ENCODE measurements around the gene LSAMP. TPM values are rescaled to one million over a fixed set of nuclear protein-coding genes. Genes with fewer than 3 reads are reported as not detected.

LSAMP gene
- total and polyA plus RNA-seq, 2 donors (not counting 3 experiments of a cell fraction or from before 2014, with no cell fraction given), result not detected

DNA sequence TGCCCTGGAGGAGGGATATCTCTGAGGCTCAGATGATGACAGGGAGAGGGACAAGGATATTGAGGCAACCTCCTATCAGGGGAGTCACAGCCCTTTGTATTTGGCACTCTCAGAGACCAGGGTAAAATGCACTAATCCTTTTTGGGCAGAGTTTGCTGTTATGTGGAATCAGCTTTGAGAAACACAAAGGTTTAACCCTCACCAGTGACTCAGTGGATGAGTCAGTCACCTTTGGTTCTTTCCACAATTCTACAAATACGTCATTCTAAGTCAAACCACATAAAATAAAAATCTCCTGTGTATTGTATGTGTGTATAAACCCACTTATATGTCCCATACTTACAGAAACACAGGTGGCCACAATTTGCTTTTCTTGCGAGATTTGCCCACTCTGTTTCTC is 5.1 kb downstream of the LSAMP start:
- CTCF ChIA-PET, result no interaction called here

DNA sequence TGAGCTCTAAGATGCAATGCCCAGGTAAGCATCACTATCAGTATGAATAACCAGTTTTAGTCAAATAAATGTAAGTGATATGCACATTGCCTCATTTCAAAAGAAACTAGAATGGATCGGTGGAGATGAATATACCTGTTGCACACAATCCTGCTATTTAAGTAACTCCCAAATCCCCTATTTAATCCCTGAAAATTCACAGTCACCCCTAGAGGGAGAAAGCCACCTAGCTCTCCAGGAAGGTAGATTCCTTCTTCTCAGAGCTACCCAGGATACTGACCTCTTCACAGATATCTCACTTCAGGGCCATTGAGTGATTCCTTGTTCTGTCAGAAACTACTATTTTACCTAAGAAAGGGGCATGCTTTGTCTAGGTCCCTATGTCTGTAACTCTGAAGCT is 11.7 kb downstream of the LSAMP start:
- POLR2A ChIA-PET, result no interaction called here
- dilution Hi-C loops (cut with MboI; ENCODE audit: extremely low pct_ligation_motif_present, low sequenced_read_pairs), result no loop called here
- DNase-seq (ENCODE audit: low read depth, low spot score) (no peak), FAIRE-seq (no peak)
- Histone ChIP-seq H3K9me1 (replicated peaks; ENCODE audit: control insufficient read depth, extremely low read depth, insufficient read depth, low read length) (no peaks in the 10 kb centered on the region), H3K9ac (replicated peaks; ENCODE audit: extremely low read depth, insufficient read depth, low read length) (no peak overlapping the region), H3K4me1 (ENCODE audit: control insufficient read depth, extremely low read depth, insufficient read depth, low read length) (no peaks in the 10 kb centered on the region), H3K9me3 (replicated peaks; ENCODE audit: control insufficient read depth, insufficient read depth, low read length) (peaks cover 3% of the 10 kb centered on the region), H3K4me3 (replicated peaks in 1 of 3; ENCODE audit: insufficient read depth in 1 of 3, low read depth in 1 of 3, low read length in 3 of 3) (no peak overlapping the region), H3K27me3 (ENCODE audit: control insufficient read depth in 2 of 2, insufficient read depth in 2 of 2, low read length in 2 of 2) (no peaks in the 10 kb centered on the region), H3K79me2 (ENCODE audit: control insufficient read depth, insufficient read depth, low read length) (no peaks in the 10 kb centered on the region), H4K20me1 (replicated peaks; ENCODE audit: control insufficient read depth, extremely low read depth, insufficient read depth, low read length) (no peaks in the 10 kb centered on the region), H3K4me2 (ENCODE audit: insufficient read depth, low read length) (no peak overlapping the region), H3K27ac (ENCODE audit: insufficient read depth, low read depth, low read length) (no peak overlapping the region), H2AFZ (ENCODE audit: low read depth, low read length) (no peak overlapping the region), H3K36me3 (ENCODE audit: control insufficient read depth in 2 of 2, extremely low read depth in 1 of 2, insufficient read depth in 2 of 2, low read length in 2 of 2) (no peaks in the 10 kb centered on the region)
- CTCF ChIA-PET, result no interaction called here
- BruUV-seq (replicated peaks), result no TSS peak
- TF ChIP-seq FOS (IDR thresholded peaks at IDR 0.05; ENCODE audit: borderline replicate concordance, insufficient read depth, low read length) (no peak), JUN (IDR thresholded peaks at IDR 0.05; ENCODE audit: borderline replicate concordance, insufficient read depth, insufficient read length, low read depth) (no peak)
- intact Hi-C loops (cut with micrococcal nuclease), result no loop called here

More for the DNA sequence above, 5.1 kb downstream of the LSAMP start:
- FAIRE-seq, result no peak
- dilution Hi-C loops (cut with MboI; ENCODE audit: extremely low pct_ligation_motif_present, low sequenced_read_pairs), result no loop called here
- H3K9me3 ChIP-seq (replicated peaks; ENCODE audit: control insufficient read depth, insufficient read depth, low read length), result peaks cover 3% of the 10 kb centered on the region
- H2AFZ ChIP-seq (ENCODE audit: low read depth, low read length), result no peak overlapping the region
- H3K4me3 ChIP-seq (replicated peaks in 1 of 3; ENCODE audit: insufficient read depth in 1 of 3, low read depth in 1 of 3, low read length in 3 of 3), result no peak overlapping the region
- no peak overlapping the region for H3K9ac ChIP-seq (replicated peaks; ENCODE audit: extremely low read depth, insufficient read depth, low read length)
- no peaks in the 10 kb centered on the region for H3K79me2 ChIP-seq (ENCODE audit: control insufficient read depth, insufficient read depth, low read length)
- no peaks in the 10 kb centered on the region for H3K4me1 ChIP-seq (ENCODE audit: control insufficient read depth, extremely low read depth, insufficient read depth, low read length)
- H3K9me1 ChIP-seq (replicated peaks; ENCODE audit: control insufficient read depth, extremely low read depth, insufficient read depth, low read length), result no peaks in the 10 kb centered on the region
- no peaks in the 10 kb centered on the region for H3K27me3 ChIP-seq (ENCODE audit: control insufficient read depth in 2 of 2, insufficient read depth in 2 of 2, low read length in 2 of 2)
- H4K20me1 ChIP-seq (replicated peaks; ENCODE audit: control insufficient read depth, extremely low read depth, insufficient read depth, low read length), result no peaks in the 10 kb centered on the region
- intact Hi-C loops (cut with micrococcal nuclease), result no loop called here
- POLR2A ChIA-PET, result no interaction called here
- H3K36me3 ChIP-seq (ENCODE audit: control insufficient read depth in 2 of 2, extremely low read depth in 1 of 2, insufficient read depth in 2 of 2, low read length in 2 of 2), result no peaks in the 10 kb centered on the region
- no peak overlapping the region for H3K27ac ChIP-seq (ENCODE audit: insufficient read depth, low read depth, low read length)
- no TSS peak for BruUV-seq (replicated peaks)
- no peak overlapping the region for H3K4me2 ChIP-seq (ENCODE audit: insufficient read depth, low read length)
- DNase-seq (ENCODE audit: low read depth, low spot score), result no peak
- TF ChIP-seq GATA2 (IDR thresholded peaks at IDR 0.05; ENCODE audit: insufficient read depth, insufficient read length, low read depth, low read length), result no peak
- TF ChIP-seq EZH2 (IDR thresholded peaks at IDR 0.05; ENCODE audit: borderline replicate concordance, low read depth, low read length, severe bottlenecking), result no peak
